H9 (cell line): ENCODE results near the gene PSMB3. TPM values are rescaled to one million over a fixed set of nuclear protein-coding genes. Genes with fewer than 3 reads are reported as not detected.

ENCODE experiments used
- DNase-seq: peaks from one replicate; pipeline ENCODE4 v3.0.0-alpha.2; 2017
- H2AFZ ChIP-seq: one replicate; pipeline ENCODE4 v1.6.1; 2013; ENCODE audit warnings: mild to moderate bottlenecking, low read length, control low read depth, moderate library complexity
- H2AK5ac ChIP-seq: 2 replicates; pipeline ENCODE4 v1.6.1; 2013; ENCODE audit warnings: low read length, control low read depth, mixed read lengths; ENCODE audit not compliant: insufficient read length
- H2BK120ac ChIP-seq: one replicate; pipeline ENCODE4 v1.6.1; 2013; ENCODE audit warnings: low read depth, mild to moderate bottlenecking, low read length, control low read depth, inconsistent platforms; ENCODE audit not compliant: poor library complexity, severe bottlenecking
- H2BK12ac ChIP-seq: 2 replicates; pipeline ENCODE4 v1.6.1; 2013; ENCODE audit warnings: low read length, control low read depth, mixed read lengths, low read depth; ENCODE audit not compliant: insufficient read length
- H2BK15ac ChIP-seq: 2 replicates; pipeline ENCODE4 v1.6.1; 2013; ENCODE audit warnings: low read depth, low read length, control low read depth
- H2BK20ac ChIP-seq: one replicate; pipeline ENCODE4 v1.6.1; 2013; ENCODE audit warnings: low read depth, mild to moderate bottlenecking, low read length, control low read depth, inconsistent platforms; ENCODE audit not compliant: poor library complexity, severe bottlenecking
- H2BK5ac ChIP-seq: 2 replicates; pipeline ENCODE4 v1.6.1; 2013; ENCODE audit warnings: low read length, control low read depth, mixed read lengths; ENCODE audit not compliant: insufficient read length
- H3K14ac ChIP-seq: 2 replicates; pipeline ENCODE4 v1.6.1; 2013; ENCODE audit warnings: low read length, control low read depth; ENCODE audit not compliant: insufficient read depth
- H3K18ac ChIP-seq: 2 replicates; pipeline ENCODE4 v1.6.1; 2013; ENCODE audit warnings: low read depth, mild to moderate bottlenecking, mixed read lengths, low read length, control low read depth; ENCODE audit not compliant: insufficient read length
- H3K23ac ChIP-seq: 2 replicates; pipeline ENCODE4 v1.6.1; 2013; ENCODE audit warnings: low read length, control low read depth, mixed read lengths, low read depth; ENCODE audit not compliant: insufficient read length
- H3K23me2 ChIP-seq: 2 replicates; pipeline ENCODE4 v1.6.1; 2013; ENCODE audit warnings: low read depth, mild to moderate bottlenecking, mixed read lengths, low read length, control low read depth; ENCODE audit not compliant: insufficient read length, poor library complexity, severe bottlenecking
- H3K27ac ChIP-seq: 2 replicates; pipeline ENCODE4 v1.5.1; 2013; ENCODE audit warnings: low read length, control low read depth, mixed read lengths, low read depth; ENCODE audit not compliant: insufficient read length
- H3K27me3 ChIP-seq: 2 replicates; pipeline ENCODE4 v1.6.1; 2013; ENCODE audit warnings: low read length, control low read depth, inconsistent platforms; ENCODE audit not compliant: insufficient read depth
- H3K4ac ChIP-seq: 2 replicates; pipeline ENCODE4 v1.6.1; 2013; ENCODE audit warnings: low read depth, mild to moderate bottlenecking, control low read depth, inconsistent platforms, low read length, moderate library complexity
- H3K4me1 ChIP-seq: 2 replicates; pipeline ENCODE4 v1.6.1; 2013; ENCODE audit warnings: low read length, control low read depth, inconsistent platforms; ENCODE audit not compliant: insufficient read depth
- H3K4me2 ChIP-seq: 2 replicates; pipeline ENCODE4 v1.6.1; 2013; ENCODE audit warnings: low read length, control low read depth, mixed read lengths; ENCODE audit not compliant: insufficient read length, insufficient read depth
- H3K56ac ChIP-seq: 2 replicates; pipeline ENCODE4 v1.6.1; 2013; ENCODE audit warnings: low read depth, mild to moderate bottlenecking, mixed read lengths, low read length, control low read depth; ENCODE audit not compliant: insufficient read length
- H3K79me1 ChIP-seq: 2 replicates; pipeline ENCODE4 v1.6.1; 2013; ENCODE audit warnings: low read depth, mild to moderate bottlenecking, moderate library complexity, low read length, control low read depth, inconsistent platforms; ENCODE audit not compliant: insufficient read depth, poor library complexity, severe bottlenecking
- H3K79me2 ChIP-seq: 2 replicates; pipeline ENCODE4 v1.6.1; 2013; ENCODE audit warnings: low read length, control low read depth, inconsistent platforms; ENCODE audit not compliant: insufficient read depth
- H3K9ac ChIP-seq: 2 replicates; pipeline ENCODE4 v1.6.1; 2013; ENCODE audit warnings: low read length, control low read depth, mixed read lengths; ENCODE audit not compliant: insufficient read length; ENCODE audit errors: extremely low read depth
- H3K9me3 ChIP-seq: one replicate; pipeline ENCODE4 v1.6.1; 2013; ENCODE audit warnings: low read depth, low read length, inconsistent platforms; ENCODE audit not compliant: control insufficient read depth
- H3T11ph ChIP-seq: one replicate; pipeline ENCODE4 v1.6.1; 2013; ENCODE audit warnings: mild to moderate bottlenecking, low read length, control low read depth, inconsistent platforms
- H4K20me1 ChIP-seq: one replicate; pipeline ENCODE4 v1.6.1; 2013; ENCODE audit not compliant: control insufficient read depth, insufficient read length, insufficient read depth
- H4K5ac ChIP-seq: 2 replicates; pipeline ENCODE4 v1.6.1; 2013; ENCODE audit warnings: low read depth, mild to moderate bottlenecking, mixed read lengths, low read length, control low read depth; ENCODE audit not compliant: insufficient read length
- H4K8ac ChIP-seq: replicated peaks from 2 replicates; pipeline ENCODE4 v1.6.1; 2013; ENCODE audit warnings: low read length, control low read depth, mixed read lengths, low read depth; ENCODE audit not compliant: insufficient read length
- H4K91ac ChIP-seq: 2 replicates; pipeline ENCODE4 v1.6.1; 2013; ENCODE audit warnings: low read depth, mild to moderate bottlenecking, moderate library complexity, mixed read lengths, low read length, control low read depth; ENCODE audit not compliant: insufficient read length
- H3K27ac Mint-ChIP-seq, 3 experiments: 2 replicates in 2 of 3; 3 replicates in 1 of 3; pipeline ENCODE4 v1.8.0; 2020 to 2021; ENCODE audit warnings: mixed read lengths in 3 of 3, mild to moderate bottlenecking in 1 of 3, moderate library complexity in 1 of 3
- H3K27me3 Mint-ChIP-seq: 2 replicates; pipeline ENCODE4 v1.8.0; 2021; ENCODE audit warnings: low read depth, mild to moderate bottlenecking, moderate library complexity, mixed read lengths
- H3K36me3 Mint-ChIP-seq, 3 experiments: 2 replicates in 2 of 3; 3 replicates in 1 of 3; pipeline ENCODE4 v1.8.0; 2020 to 2021; ENCODE audit warnings: low read depth in 3 of 3, mixed read lengths in 3 of 3; ENCODE audit not compliant: insufficient read depth in 1 of 3
- H3K4me1 Mint-ChIP-seq, 2 experiments: 2 replicates each; pipeline ENCODE4 v1.8.0; 2020; ENCODE audit warnings: mixed read lengths in 2 of 2
- H3K4me3 Mint-ChIP-seq, 2 experiments: 2 replicates in 1 of 2; 3 replicates in 1 of 2; pipeline ENCODE4 v1.8.0; 2020 to 2021; ENCODE audit warnings: mild to moderate bottlenecking in 2 of 2, mixed read lengths in 2 of 2, moderate library complexity in 1 of 2
- H3K9me3 Mint-ChIP-seq, 2 experiments: 2 replicates in 1 of 2; 3 replicates in 1 of 2; pipeline ENCODE4 v1.8.0; 2020; ENCODE audit warnings: mild to moderate bottlenecking in 2 of 2, mixed read lengths in 2 of 2, moderate library complexity in 1 of 2
- WGBS: extraction: QIAGEN DNeasy Blood & Tissue Kit; methylation state at CpG from one replicate; pipeline ENCODE4 v1.1.7; 2013; ENCODE audit warnings: missing lambda C conversion rate, low lambda C conversion rate, mixed read lengths; ENCODE audit not compliant: insufficient read length; ENCODE audit errors: extremely low coverage; 5-methylcytosine and 5-hydroxymethylcytosine counted together
- total RNA-seq: library from RNA; stranded (reverse); gene quantifications from 2 replicates; pipeline ENCODE4 v1.2.1, GENCODE V29; 2021
- TF ChIP-seq, protein P1 (sequence below): fragments of 200-600 bp; sonication (generic); conservative IDR thresholded peaks from 3 replicates; pipeline ENCODE4 v1.8.0; 2021; ENCODE audit warnings: antibody characterized with exemption, mild to moderate bottlenecking

PSMB3 gene
- total RNA-seq, 1 experiment from 2014 or later: 242 TPM

DNA sequence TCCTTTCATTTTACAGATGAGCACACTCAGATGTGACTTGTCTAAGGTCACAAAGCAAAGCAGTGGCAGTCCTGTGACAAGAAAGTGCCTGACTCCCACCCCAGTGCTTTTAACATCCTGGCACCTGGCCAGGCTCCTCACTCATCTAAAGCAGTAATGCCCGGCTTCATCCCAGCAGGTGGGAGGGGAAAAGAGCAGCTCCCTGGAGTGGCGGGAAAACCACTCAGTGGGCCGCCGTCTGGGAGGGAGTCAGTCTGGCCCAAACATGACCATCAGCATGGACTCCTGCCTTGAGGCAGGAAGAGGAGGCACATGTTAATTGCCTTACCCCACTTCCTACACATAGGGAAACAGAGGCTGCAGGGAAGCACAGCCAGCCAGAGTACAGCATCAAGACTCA, 7.0 kb upstream of the PSMB3 start:
- H3K4me2 ChIP-seq: no peak overlapping the region
- H3K4me1 Mint-ChIP-seq: peaks cover 54 to 62% of the 10 kb centered on the region in 2 experiments
- H4K20me1 ChIP-seq: no peaks in the 10 kb centered on the region

More for the DNA sequence above, 7.0 kb upstream of the PSMB3 start:
- Mint-ChIP-seq H3K4me3 (peak overlapping the region; percentile 97; a peak in 4 of 5 replicates), H3K36me3 (peaks cover 2 to 19% (median 19%) of the 10 kb centered on the region in 3 experiments), H3K27me3 (peaks cover 4% of the 10 kb centered on the region), H3K27ac (no peak overlapping the region), H3K9me3 (no peaks in the 10 kb centered on the region; a peak in 1 of 5 replicates)
- no peak overlapping the region for H3K56ac ChIP-seq
- TF ChIP-seq, protein P1, sequence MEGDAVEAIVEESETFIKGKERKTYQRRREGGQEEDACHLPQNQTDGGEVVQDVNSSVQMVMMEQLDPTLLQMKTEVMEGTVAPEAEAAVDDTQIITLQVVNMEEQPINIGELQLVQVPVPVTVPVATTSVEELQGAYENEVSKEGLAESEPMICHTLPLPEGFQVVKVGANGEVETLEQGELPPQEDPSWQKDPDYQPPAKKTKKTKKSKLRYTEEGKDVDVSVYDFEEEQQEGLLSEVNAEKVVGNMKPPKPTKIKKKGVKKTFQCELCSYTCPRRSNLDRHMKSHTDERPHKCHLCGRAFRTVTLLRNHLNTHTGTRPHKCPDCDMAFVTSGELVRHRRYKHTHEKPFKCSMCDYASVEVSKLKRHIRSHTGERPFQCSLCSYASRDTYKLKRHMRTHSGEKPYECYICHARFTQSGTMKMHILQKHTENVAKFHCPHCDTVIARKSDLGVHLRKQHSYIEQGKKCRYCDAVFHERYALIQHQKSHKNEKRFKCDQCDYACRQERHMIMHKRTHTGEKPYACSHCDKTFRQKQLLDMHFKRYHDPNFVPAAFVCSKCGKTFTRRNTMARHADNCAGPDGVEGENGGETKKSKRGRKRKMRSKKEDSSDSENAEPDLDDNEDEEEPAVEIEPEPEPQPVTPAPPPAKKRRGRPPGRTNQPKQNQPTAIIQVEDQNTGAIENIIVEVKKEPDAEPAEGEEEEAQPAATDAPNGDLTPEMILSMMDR: no peak
- no peak overlapping the region for H4K8ac ChIP-seq
- H2BK20ac ChIP-seq: no peak overlapping the region
- no peak overlapping the region for H2AFZ ChIP-seq
- no peak overlapping the region for H3K27ac ChIP-seq
- H4K5ac ChIP-seq: no peak overlapping the region
- peaks cover 59% of the 10 kb centered on the region for H3K79me2 ChIP-seq
- no peak overlapping the region for H2BK5ac ChIP-seq
- H3K14ac ChIP-seq: no peak overlapping the region; the same call in 1 of the 2 replicates
- no peaks in the 10 kb centered on the region for H3K27me3 ChIP-seq
- peaks cover 5% of the 10 kb centered on the region; the same call in 1 of the 2 replicates for H3K4me1 ChIP-seq
- H3K79me1 ChIP-seq: peaks cover 9% of the 10 kb centered on the region
- no peak overlapping the region for H2AK5ac ChIP-seq
- H3K4ac ChIP-seq: no peak overlapping the region
- H3K9me3 ChIP-seq: no peaks in the 10 kb centered on the region
- peaks cover 36% of the 10 kb centered on the region for H3K23me2 ChIP-seq
- no peak for DNase-seq
- no peak overlapping the region for H3T11ph ChIP-seq
- no peak overlapping the region for H2BK15ac ChIP-seq
- H3K23ac ChIP-seq: no peak overlapping the region
- WGBS: no CpG with 5 or more reads among the region's 4 CpGs
- no peak overlapping the region for H3K18ac ChIP-seq
- no peak overlapping the region for H4K91ac ChIP-seq
- no peak overlapping the region for H2BK120ac ChIP-seq
- H3K9ac ChIP-seq: no peak overlapping the region
- no peak overlapping the region for H2BK12ac ChIP-seq
